GM23248 (cell line): ENCODE results near the gene HGF.

Experiments used
- EZH2 ChIP-seq: fragments of 200-600 bp; sonication (generic); IDR thresholded peaks from 2 replicates; pipeline ENCODE4 v1.6.1; 2018; ENCODE audit warnings: antibody characterized with exemption, mild to moderate bottlenecking; ENCODE audit not compliant: insufficient read depth, poor library complexity, severe bottlenecking
- EZH2phosphoT487 ChIP-seq: fragments of 200-600 bp; sonication (generic); IDR thresholded peaks from 2 replicates; pipeline ENCODE4 v1.6.1; 2018; ENCODE audit warnings: antibody characterized with exemption, moderate library complexity, mild to moderate bottlenecking, low read depth; ENCODE audit not compliant: insufficient read depth

- TF ChIP-seq EZH2: no peak
- no peak for TF ChIP-seq EZH2phosphoT487
These were observed 117.6 kb downstream of the HGF start for GRCh38 chr7:81652225-81652624.
